ENCODE data around the gene ZNRF1.
"Not testable (repeated sequence)": the region's sequence is repeated elsewhere in the genome, so short reads cannot be mapped to it uniquely, and the experiment has no call there.

DNA sequence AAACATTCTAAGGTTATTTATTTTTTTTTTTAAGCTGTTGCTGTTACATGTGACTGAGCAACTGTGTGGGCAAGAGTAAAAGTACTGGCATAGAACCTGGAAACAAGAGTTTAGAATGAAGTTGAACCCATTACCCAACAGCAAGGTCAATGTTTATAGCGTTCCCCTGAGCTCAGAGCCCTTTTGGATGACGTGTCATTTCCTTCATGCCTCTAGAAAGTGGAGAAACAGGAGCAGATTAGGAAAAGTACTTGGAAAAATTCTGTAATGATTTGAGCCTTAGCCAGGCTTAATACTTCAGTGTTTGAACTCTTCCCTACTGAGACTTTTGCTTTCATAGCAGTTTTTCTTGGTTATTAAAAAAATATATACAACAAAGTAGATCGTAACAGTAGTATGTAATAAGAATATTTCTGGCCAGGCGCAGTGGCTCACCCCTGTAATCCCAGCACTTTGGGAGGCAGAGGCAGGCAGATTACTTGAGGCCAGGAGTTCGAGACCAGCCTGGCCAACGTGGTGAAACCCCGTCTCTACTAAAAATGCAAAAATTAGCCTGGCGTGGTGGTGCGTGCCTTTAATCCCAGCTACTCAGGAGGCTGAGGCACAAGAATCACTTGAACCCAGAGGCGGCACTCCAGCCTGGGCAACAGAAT, 27.5 kb downstream of the ZNRF1 start:
- not testable (repeated sequence) for TF ChIP-seq CTCF, POLR2A (IDR thresholded peaks at IDR 0.05)

Data from testis (tissue), 2 donors.